K562 (cell line): Measurements from ENCODE around the gene RNF227. TPM values are rescaled to one million over a fixed set of nuclear protein-coding genes. Genes with fewer than 3 reads are reported as not detected.

Experiments used
- CBFB ChIP-seq: sonication (generic); formaldehyde crosslinking; IDR thresholded peaks from 2 replicates; pipeline ENCODE4 v1.4.0; 2020; ENCODE audit warnings: mild to moderate bottlenecking, missing genetic modification reagents
- CHAMP1 ChIP-seq: fragments of 450-650 bp; IDR thresholded peaks from 2 replicates; pipeline ENCODE4 v1.6.1; 2016; ENCODE audit warnings: mild to moderate bottlenecking
- CREB3L1 ChIP-seq: fragments of 450-650 bp; IDR thresholded peaks from 2 replicates; pipeline ENCODE4 v1.6.1; 2014; ENCODE audit warnings: low read depth, mild to moderate bottlenecking, moderate library complexity, borderline replicate concordance
- NFE2 ChIP-seq: IDR thresholded peaks from 2 replicates; pipeline ENCODE4 v1.6.1; 2014; ENCODE audit warnings: antibody characterized with exemption, low read depth
- ZSCAN32 ChIP-seq: fragments of 450-650 bp; formaldehyde crosslinking; IDR thresholded peaks from 2 replicates; pipeline ENCODE4 v1.4.0; 2020; ENCODE audit warnings: mild to moderate bottlenecking, moderate library complexity
- polyA plus RNA-seq, 8 experiments: library from polyadenylated mRNA; depleted of rRNA in 4 of 8; stranded (reverse) in 5 of 8; unstranded in 3 of 8; fragments of >200 nt; fragmentation: Nextera tagmentation in 2 of 8; fragmentation: Illumina TruSeq in 1 of 8; extraction: Ambion mirVana in 2 of 8; extraction: Trizol in 1 of 8; gene quantifications; 2 replicates each; pipeline versions ENCODE4 v1.2.1 to v1.2.3, GENCODE V29; 2011 to 2014; ENCODE audit warnings: inconsistent platforms in 1 of 8, missing spikeins in 1 of 8
- total RNA-seq, 7 experiments: library from RNA; depleted of rRNA in 6 of 7; stranded (reverse); fragments of >200 nt in 6 of 7; fragmentation: Illumina TruSeq in 2 of 7; extraction: Trizol in 2 of 7; gene quantifications; 2 replicates each; pipeline versions ENCODE4 v1.2.1 to v1.2.3, GENCODE V29; 2011 to 2021; ENCODE audit warnings: low replicate concordance in 1 of 7
- TF ChIP-seq, protein P1 (sequence below): fragments of 450-650 bp; formaldehyde crosslinking; IDR thresholded peaks from 2 replicates; pipeline ENCODE4 v1.4.0; 2020; ENCODE audit warnings: mild to moderate bottlenecking

RNF227 gene
- total and polyA plus RNA-seq, 9 of the 15 experiments (the other 6 are each of a cell fraction or from before 2014, with no cell fraction given): 1.1 to 6.7 (median 2.3) TPM

GRCh38 chr17:7922845-7923628 lies 6.9 kb upstream of the RNF227 start (continued):
- TF ChIP-seq CHAMP1: no peak
- TF ChIP-seq NFE2: no peak
- TF ChIP-seq ZSCAN32 (CRISPR knock-in tag): no peak
- no peak for TF ChIP-seq CBFB (CRISPR knock-in tag)
- no peak for TF ChIP-seq CREB3L1
- TF ChIP-seq, protein P1, sequence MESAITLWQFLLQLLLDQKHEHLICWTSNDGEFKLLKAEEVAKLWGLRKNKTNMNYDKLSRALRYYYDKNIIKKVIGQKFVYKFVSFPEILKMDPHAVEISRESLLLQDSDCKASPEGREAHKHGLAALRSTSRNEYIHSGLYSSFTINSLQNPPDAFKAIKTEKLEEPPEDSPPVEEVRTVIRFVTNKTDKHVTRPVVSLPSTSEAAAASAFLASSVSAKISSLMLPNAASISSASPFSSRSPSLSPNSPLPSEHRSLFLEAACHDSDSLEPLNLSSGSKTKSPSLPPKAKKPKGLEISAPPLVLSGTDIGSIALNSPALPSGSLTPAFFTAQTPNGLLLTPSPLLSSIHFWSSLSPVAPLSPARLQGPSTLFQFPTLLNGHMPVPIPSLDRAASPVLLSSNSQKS (CRISPR knock-in tag): no peak
